ENCODE data around the gene IPO4.

IPO4 gene

DNA sequence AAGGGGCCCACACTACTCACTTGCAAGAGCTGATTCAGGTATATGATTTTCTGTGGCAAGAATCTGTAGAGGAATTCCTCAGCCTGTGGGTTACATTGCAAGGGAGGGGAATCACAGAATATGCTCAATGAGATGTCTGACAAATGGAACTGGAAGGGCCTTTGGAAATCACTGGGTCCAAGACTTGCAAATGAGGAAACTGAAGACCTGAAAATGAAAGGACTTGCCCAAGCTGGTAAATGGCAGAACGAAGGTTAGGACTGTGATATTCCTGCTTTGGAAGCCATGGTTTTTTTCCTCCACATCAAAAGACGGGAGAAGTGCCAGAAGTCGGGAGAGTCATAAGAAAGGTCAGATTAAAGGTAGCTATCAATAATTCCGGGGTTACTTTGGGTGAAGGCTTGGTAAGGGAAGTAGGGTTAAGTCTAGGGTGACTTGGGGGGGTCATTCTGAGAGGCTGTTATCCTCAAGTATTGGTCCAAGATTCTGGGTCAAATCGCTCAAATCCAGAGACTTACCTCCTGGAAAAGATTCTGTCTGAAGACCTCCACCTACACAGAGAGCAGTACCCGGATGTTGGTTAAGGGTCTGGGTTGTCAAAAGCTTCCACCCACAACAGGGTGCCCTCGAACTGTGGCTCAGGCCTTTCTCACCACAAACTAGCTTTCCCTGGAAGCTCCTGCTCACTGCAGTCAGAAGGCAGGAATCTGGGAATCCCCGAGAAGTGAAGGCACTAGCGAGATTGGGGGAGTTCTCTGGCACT lies 42.7 kb downstream of the IPO4 start:
- H3K36me3 ChIP-seq (ENCODE audit: control insufficient read depth, insufficient read depth, low read length) = peaks cover 26% of the 10 kb centered on the region
- H3K4me3 ChIP-seq (replicated peaks; ENCODE audit: low read depth, low read length) = peak overlapping the region; percentile 100
- H3K27me3 ChIP-seq (replicated peaks; ENCODE audit: control insufficient read depth, insufficient read depth, low read length) = no peaks in the 10 kb centered on the region
- DNase-seq (ENCODE audit: extremely low read depth, insufficient read length) = no peak
- TF ChIP-seq, protein P1, sequence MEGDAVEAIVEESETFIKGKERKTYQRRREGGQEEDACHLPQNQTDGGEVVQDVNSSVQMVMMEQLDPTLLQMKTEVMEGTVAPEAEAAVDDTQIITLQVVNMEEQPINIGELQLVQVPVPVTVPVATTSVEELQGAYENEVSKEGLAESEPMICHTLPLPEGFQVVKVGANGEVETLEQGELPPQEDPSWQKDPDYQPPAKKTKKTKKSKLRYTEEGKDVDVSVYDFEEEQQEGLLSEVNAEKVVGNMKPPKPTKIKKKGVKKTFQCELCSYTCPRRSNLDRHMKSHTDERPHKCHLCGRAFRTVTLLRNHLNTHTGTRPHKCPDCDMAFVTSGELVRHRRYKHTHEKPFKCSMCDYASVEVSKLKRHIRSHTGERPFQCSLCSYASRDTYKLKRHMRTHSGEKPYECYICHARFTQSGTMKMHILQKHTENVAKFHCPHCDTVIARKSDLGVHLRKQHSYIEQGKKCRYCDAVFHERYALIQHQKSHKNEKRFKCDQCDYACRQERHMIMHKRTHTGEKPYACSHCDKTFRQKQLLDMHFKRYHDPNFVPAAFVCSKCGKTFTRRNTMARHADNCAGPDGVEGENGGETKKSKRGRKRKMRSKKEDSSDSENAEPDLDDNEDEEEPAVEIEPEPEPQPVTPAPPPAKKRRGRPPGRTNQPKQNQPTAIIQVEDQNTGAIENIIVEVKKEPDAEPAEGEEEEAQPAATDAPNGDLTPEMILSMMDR (IDR thresholded peaks at IDR 0.05; ENCODE audit: insufficient read depth, low read length, poor library complexity, severe bottlenecking) = no peak

DNA sequence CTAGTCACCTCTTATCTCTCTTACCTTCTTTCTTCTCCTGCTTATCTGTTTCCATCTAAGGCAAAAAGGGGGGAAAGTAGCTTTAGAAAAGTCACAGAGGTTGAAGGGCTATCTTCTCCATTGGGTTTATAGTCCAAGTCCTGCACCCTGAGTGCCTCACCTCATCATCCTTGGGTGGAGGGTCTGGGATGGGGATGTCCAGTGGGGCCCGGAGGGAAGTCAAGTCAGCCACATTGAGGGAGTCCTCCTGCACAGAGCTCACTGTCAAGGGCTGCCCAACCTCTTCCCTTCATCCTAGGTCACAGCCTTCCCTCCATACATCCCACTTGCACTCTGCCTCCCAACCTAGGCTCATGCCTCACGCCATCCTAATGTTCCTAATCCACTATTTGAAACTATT lies 43.4 kb downstream of the IPO4 start:
- TF ChIP-seq, protein P1 (IDR thresholded peaks at IDR 0.05; ENCODE audit: insufficient read depth, low read length, poor library complexity, severe bottlenecking) = no peak
- no peak for DNase-seq (ENCODE audit: extremely low read depth, insufficient read length)
- peak overlapping the region; percentile 100 for H3K4me3 ChIP-seq (replicated peaks; ENCODE audit: low read depth, low read length)
- peaks cover 20% of the 10 kb centered on the region for H3K36me3 ChIP-seq (ENCODE audit: control insufficient read depth, insufficient read depth, low read length)
- H3K27me3 ChIP-seq (replicated peaks; ENCODE audit: control insufficient read depth, insufficient read depth, low read length) = no peaks in the 10 kb centered on the region

DNA sequence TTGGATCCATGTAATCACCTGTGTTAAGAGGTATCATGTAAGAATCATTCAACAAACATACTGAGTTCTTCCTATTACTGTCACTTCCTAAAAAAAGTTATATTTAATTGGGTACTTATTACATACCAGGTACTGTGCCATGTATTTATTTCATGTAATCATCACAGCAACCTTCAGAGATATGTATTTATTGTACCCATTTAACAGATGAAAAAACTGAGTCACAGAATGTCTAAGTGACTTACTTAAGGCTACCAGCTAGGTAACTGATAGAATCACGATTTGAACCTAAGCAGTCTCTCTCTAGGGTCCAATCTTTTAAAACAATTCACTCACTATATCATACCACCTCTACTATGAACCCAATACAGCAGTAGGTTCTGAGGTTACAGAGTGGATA lies 44.2 kb downstream of the IPO4 start:
- TF ChIP-seq, protein P1 (IDR thresholded peaks at IDR 0.05; ENCODE audit: insufficient read depth, low read length, poor library complexity, severe bottlenecking) = no peak
- H3K4me3 ChIP-seq (replicated peaks; ENCODE audit: low read depth, low read length) = peak overlapping the region; percentile 100
- DNase-seq (ENCODE audit: extremely low read depth, insufficient read length) = no peak

DNA sequence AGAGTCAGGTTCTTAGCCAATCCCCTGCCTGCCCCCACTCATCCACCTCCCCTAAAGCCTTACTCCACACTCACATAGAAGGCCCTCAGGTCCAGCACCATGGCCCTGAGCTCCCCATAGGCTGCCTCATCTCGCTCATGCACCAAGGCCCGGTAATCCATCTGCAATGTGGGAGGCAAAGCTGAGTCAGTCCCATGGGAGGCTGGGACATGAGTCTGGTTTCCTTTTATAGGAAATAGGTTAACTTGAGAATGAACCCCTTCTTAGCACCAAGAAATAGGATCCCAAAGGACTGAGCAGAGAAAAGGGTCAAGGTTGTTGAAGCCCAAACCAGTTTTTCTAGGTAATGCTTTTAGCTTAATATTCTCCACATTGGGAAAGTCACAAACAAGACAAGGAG lies 45.1 kb downstream of the IPO4 start:
- no peak for DNase-seq (ENCODE audit: extremely low read depth, insufficient read length)
- TF ChIP-seq, protein P1 (IDR thresholded peaks at IDR 0.05; ENCODE audit: insufficient read depth, low read length, poor library complexity, severe bottlenecking) = no peak
- H3K27me3 ChIP-seq (replicated peaks; ENCODE audit: control insufficient read depth, insufficient read depth, low read length) = no peaks in the 10 kb centered on the region
- no peak overlapping the region for H3K4me3 ChIP-seq (replicated peaks; ENCODE audit: low read depth, low read length)
- peaks cover 18% of the 10 kb centered on the region for H3K36me3 ChIP-seq (ENCODE audit: control insufficient read depth, insufficient read depth, low read length)

More for the DNA sequence above, 44.2 kb downstream of the IPO4 start:
- Histone ChIP-seq H3K27me3 (replicated peaks; ENCODE audit: control insufficient read depth, insufficient read depth, low read length) (no peaks in the 10 kb centered on the region), H3K36me3 (ENCODE audit: control insufficient read depth, insufficient read depth, low read length) (peaks cover 17% of the 10 kb centered on the region)

DNA sequence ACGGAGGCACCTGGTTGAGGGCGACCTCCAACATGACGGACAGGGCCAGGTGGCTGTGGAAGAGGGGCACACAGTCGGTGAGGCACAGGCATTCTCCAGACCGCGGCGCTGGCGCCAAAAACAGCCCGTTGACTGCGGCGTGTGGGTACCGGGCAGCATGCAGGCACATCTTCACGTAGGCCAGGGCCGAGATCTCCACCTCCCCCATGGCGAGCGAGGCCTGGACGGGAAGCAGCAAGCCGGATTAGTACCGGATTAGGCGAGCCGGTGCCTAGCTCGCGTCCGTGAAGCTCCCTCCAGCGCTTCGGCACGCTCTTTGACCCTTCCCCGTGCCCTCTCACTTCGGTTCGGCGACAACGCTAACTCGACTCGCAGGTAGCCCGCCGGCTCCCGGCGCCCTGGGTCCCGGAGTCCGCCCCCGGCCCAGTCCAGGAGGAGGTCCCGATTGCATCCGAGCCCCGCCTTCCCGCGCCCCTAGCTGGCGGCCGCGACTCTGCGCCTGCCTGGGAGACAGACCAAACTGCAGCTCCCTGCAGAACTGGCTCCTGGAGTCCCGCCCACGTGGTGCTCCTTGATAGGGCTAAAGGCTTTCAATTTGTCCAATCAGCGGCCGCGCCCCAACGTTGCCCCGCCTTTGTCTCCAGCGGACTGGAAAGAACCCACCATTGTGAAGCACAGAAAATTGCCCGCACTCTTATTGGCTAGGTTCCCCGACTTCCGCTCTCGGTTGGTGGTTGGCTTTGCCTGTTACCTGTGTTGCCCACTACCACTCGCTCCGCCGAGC lies 47.3 kb downstream of the IPO4 start, which contains the start of gene EMC9:
Gene EMC9 (minus strand): TSS at position 495 of the 784 bp plus-strand sequence. CDS start 287 bp downstream, at position 208.
- Histone ChIP-seq H3K27me3 (replicated peaks; ENCODE audit: control insufficient read depth, insufficient read depth, low read length) (no peaks in the 10 kb centered on the region), H3K36me3 (ENCODE audit: control insufficient read depth, insufficient read depth, low read length) (peaks cover 28% of the 10 kb centered on the region), H3K4me3 (replicated peaks; ENCODE audit: low read depth, low read length) (peak within 1 kb of the TSS; percentile 74)
- TF ChIP-seq, protein P1 (IDR thresholded peaks at IDR 0.05; ENCODE audit: insufficient read depth, low read length, poor library complexity, severe bottlenecking) = peak; percentile 7
- DNase-seq (ENCODE audit: extremely low read depth, insufficient read length) = peak; percentile 99
